ENCODE results near the gene JPH3.
"Not testable (repeated sequence)": the region's sequence is repeated elsewhere in the genome, so short reads cannot be mapped to it uniquely, and the experiment has no call there.

The JPH3 gene

GRCh38 chr16:87722590-87723225 is 120.4 kb downstream of the JPH3 start:
- DNase-seq = no peak

- DNase-seq = peak; percentile 93
Measured at GRCh38 chr16:87723226-87723623, 120.9 kb downstream of the JPH3 start.

- DNase-seq = peak; percentile 48
Measured at GRCh38 chr16:87724490-87725291, 122.4 kb downstream of the JPH3 start.

GRCh38 chr16:87725596-87726235 is 123.4 kb downstream of the JPH3 start:
- DNase-seq = peak; percentile 39

- not testable (repeated sequence) for DNase-seq
Measured at GRCh38 chr16:87726577-87726976, 124.3 kb downstream of the JPH3 start.

GRCh38 chr16:87727346-87727745 is 125.0 kb downstream of the JPH3 start:
- DNase-seq = no peak

- no peak for DNase-seq
Measured at GRCh38 chr16:87728026-87728425, 125.7 kb downstream of the JPH3 start.

- DNase-seq = no peak
Measured at GRCh38 chr16:87729266-87729954, 127.1 kb downstream of the JPH3 start.

GRCh38 chr16:87731607-87732006 is 129.3 kb downstream of the JPH3 start:
- DNase-seq = no peak

- DNase-seq = peak; percentile 46
Measured at GRCh38 chr16:87733190-87733589, 130.9 kb downstream of the JPH3 start.

GRCh38 chr16:87734644-87735043 is 132.3 kb downstream of the JPH3 start:
- no peak for DNase-seq

GRCh38 chr16:87735270-87736007 is 133.1 kb downstream of the JPH3 start:
- peak; percentile 3 for DNase-seq

GRCh38 chr16:87736008-87736382 is 133.7 kb downstream of the JPH3 start:
- DNase-seq = no peak

- DNase-seq = no peak
Measured at GRCh38 chr16:87739801-87740200, 137.5 kb downstream of the JPH3 start.

- no peak for DNase-seq
Measured at GRCh38 chr16:87740441-87740840, 138.1 kb downstream of the JPH3 start.

- DNase-seq = no peak
Measured at GRCh38 chr16:87740909-87741424, 138.7 kb downstream of the JPH3 start.

- DNase-seq = no peak
Measured at GRCh38 chr16:87741700-87742415, 139.6 kb downstream of the JPH3 start.

- DNase-seq = peak; percentile 76
Measured at GRCh38 chr16:87742781-87743490, 140.6 kb downstream of the JPH3 start.

GRCh38 chr16:87744750-87745514 is 142.6 kb downstream of the JPH3 start:
- DNase-seq = no peak

- no peak for DNase-seq
Measured at GRCh38 chr16:87746178-87746577, 143.9 kb downstream of the JPH3 start.
